Myocyte (in vitro differentiated cells): ENCODE results near the gene TMEM120A. TPM values are rescaled to one million over a fixed set of nuclear protein-coding genes. Genes with fewer than 3 reads are reported as not detected.
A peak's percentile ranks its signal among the peaks of the same experiment; 100 is the strongest.

Experiments
- DNase-seq: peaks from one replicate; pipeline ENCODE4 v3.0.0-alpha.2; 2012; ENCODE audit warnings: low read depth
- total RNA-seq: library from RNA; depleted of rRNA; stranded (reverse); fragments of >200 nt; gene quantifications from 2 replicates; pipeline ENCODE4 v1.2.3, GENCODE V29; 2014

The TMEM120A gene
- total RNA-seq, 1 donor from 2014 or later = 115 TPM

DNA sequence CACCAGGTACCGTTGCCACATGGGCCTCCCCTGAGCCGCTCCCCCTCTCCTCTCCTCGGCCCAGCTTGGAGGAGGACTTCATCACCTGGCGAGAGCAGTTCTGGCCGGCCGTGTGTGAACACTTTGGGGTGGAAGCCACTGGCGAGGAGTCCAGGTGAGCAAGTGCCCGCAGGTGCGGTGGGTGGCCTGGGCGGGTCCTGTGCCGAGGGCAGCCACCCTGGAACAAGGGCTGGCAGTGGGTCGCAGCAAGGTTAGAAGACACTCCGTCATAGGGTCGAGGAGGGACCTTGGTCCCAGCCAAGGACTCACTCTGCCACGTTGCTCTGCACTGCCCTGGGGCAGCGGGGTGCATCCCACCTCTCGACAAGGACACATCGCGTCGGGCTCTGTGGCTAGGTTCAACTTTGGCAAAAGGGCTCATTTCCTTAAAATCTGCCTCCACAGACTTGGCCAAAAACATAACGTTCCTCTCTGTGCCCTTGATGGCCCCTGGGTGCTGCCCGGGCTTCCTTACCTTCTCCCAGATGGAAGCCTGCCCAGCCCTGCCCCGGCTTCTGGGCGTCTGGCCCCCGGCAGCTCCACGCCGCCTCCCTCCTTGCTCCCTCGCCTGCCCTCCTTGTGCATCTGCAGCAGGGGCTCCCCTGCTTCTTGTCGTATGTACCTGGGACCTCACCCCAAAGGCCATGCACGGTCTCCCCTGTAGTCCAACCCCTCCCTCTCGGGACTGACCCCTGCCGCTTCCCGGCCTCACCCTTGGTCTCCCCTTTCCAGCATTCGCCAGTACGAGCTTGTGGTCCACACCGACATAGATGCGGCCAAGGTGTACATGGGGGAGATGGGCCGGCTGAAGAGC, 12.7 kb downstream of the TMEM120A start:
- no peak for DNase-seq

DNA sequence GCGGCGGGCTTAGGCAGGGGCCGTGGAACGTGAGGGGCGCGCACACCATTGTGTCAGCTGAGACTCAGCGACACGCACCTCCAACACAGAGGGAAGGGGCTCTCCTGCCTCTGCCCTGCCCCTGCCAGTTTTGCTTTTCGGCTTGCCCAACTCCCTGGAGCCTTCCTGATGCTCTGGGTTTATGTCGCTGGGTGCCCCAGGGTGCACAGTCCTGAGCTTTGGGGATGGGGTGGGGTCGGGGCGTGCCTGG, 13.3 kb downstream of the TMEM120A start:
- DNase-seq = no peak

GRCh38 chr7:75980430-75981202, 13.8 kb downstream of the TMEM120A start:
- no peak for DNase-seq

GRCh38 chr7:75979759-75980429, 14.5 kb downstream of the TMEM120A start:
- DNase-seq = no peak

DNA sequence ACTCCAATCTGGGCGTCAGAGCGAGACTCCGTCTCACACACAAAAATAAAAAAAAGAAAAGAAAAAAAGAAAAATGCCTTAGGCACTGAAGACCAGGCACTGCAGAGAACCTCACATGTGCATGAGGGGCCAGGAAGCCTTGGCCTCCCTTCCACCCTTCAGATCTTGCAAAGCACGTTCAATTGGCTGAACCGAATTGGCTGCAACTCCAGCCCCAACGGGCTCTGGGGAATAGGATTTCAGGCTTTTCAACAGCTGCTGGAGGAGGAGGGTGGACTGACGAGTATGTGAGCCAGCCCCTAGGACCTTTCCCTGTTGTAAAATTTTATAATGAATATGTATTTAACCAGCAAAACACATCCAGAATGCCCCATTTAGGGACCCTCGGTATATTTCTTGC, 16.7 kb downstream of the TMEM120A start:
- peak; percentile 97 for DNase-seq

GRCh38 chr7:75971961-75972763, 22.2 kb downstream of the TMEM120A start:
- DNase-seq = peak; percentile 69

DNA sequence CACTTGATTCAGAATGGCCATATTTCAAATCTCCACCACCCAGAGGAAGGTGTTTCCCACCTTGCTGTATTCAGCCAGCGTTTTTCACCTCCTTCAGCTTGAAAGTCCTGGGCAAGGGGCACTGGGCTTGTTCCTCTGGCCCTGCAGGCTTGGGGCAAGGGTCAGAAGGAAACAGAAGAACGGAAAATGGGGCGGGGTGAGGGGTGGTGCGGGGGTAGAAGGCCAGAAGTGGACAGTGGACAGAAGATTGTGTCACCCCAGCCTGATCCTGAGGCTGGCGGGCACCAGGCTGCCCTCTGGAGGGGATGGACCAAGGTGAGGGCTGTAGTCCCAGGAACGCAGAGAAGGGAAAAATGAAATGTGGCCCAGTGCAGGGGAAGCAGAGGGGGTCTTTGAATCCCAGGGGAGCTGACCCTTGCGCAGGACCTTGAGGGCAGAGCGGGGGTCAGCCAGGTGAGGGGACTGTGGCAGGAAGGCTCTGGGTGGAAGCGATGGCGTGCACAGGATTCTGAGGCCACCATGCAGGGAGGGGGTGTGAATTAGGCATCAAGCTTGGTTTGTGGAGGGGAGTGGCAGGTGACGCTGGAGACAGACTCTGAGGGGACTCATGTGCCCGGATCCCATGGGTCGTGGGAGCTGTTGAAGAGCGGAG, 23.0 kb downstream of the TMEM120A start:
- no peak for DNase-seq

DNA sequence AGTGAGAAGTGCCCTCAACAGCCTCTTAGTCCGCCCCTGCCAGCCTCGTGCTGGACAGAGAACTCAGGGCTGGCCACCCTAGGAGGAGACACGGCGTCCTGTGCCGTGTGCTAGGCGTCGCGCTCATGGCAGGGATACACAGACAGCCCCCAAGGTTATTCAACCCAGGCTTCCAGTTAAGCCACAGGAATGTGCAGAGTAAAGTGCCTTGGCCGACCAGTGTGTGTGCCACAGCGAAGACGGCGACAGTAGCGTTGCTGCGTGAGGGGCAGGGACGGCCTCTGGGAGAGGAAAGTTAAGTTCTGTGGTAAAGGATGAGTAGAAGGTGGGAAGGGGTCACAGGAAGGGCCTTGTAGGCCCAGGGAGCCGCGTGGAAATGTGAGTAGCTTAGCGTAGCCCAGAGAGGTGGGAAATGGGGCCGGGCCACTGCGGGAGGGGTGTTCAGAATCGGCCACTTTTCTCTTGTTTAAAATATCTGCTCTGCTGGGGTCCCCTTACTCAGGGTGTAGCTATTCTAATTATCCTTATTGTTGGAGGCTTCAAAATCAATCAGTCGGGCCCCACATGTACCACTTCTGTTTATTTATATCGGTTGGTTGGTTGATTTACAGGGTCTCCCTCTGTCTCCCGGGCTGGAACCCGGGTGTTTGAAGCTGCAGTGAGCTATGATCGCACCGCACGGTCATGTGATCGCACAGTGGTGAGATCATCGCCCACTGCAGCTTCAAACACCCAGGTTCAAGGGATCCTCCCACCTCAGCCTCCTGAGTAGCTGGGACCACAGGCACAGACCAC, 24.5 kb downstream of the TMEM120A start:
- DNase-seq = no peak

- DNase-seq = peak; percentile 59
Measured at GRCh38 chr7:75969182-75969581, 25.2 kb downstream of the TMEM120A start.

- DNase-seq = no peak
Measured at GRCh38 chr7:75968561-75969001, 25.8 kb downstream of the TMEM120A start.

DNA sequence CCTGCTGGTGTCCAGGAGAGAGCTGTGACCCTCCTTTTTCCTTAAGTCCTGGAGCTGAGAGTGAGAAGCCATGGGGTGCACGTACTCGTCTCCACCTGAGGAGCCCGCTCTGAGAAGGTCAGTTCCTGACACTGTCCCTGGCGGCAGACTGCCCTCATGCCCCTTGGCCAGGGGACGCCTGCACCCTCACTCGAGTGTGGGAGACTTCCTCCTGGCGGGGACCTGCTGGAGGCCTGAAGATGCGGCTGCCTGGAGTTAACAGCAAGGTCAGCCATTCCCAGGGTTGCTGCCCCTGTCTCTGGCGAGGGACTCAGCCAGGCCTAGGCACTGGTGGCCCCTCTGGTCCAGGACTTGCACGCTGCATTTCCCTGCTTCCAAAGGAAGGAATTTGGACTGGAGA, 26.4 kb downstream of the TMEM120A start:
- DNase-seq = no peak

GRCh38 chr7:75967487-75967997, 26.9 kb downstream of the TMEM120A start:
- no peak for DNase-seq

DNA sequence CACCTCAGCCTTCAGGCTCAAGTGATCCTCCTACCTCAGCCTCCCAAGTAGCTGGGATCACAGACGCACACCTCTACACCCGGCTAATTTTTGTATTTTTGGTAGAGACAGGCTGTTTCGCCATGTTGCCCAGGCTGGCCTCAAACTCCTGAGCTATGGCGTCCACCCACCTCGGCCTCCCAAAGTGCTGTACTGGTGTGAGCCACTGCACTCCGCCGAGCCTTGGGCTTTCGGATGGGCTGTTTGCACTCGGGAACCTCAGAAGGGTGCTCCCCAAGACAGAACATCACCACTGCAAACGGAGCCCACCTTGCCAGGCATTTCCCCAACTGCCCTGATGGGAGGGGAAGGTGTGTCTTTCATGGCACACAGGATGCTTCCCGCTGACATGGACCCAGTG, 27.3 kb downstream of the TMEM120A start:
- DNase-seq = no peak

DNA sequence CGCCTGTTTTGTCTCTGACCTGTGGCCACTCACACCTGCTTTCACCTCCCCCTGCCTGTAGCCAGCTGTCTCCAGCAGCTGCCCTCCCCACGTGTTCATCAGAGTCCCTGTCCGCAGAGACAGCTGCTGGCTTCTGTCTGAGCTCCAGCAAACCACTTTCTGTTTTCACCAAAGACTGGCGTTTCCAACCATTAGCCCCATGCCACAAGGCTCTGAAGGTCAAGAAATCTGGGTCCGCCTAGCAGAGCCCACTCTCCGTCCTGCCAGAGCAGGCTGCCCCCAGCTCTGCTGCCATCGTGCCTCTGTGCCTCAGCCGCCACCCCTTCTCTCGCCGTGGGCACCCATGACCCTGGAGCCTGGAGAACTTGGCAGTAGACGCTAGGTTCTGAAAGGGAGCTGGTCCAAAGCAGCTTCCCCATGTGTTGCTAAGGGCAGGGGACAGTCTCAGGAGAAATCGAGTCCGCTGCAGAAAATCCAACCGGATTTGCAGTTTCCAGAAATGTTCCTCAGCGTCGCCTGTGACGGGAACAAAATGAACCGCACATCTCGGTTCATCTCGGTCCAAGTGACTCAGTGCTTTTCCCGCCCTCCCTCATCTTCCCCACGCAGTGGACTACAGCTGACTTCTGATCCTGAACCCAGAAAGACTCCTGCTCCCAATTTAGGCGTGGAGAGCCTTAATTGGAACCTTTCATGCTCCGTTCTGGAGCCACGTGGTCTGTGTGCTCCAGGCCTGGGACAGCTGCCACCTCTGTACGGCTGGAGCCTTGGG, 28.0 kb downstream of the TMEM120A start:
- DNase-seq = peak; percentile 99

DNA sequence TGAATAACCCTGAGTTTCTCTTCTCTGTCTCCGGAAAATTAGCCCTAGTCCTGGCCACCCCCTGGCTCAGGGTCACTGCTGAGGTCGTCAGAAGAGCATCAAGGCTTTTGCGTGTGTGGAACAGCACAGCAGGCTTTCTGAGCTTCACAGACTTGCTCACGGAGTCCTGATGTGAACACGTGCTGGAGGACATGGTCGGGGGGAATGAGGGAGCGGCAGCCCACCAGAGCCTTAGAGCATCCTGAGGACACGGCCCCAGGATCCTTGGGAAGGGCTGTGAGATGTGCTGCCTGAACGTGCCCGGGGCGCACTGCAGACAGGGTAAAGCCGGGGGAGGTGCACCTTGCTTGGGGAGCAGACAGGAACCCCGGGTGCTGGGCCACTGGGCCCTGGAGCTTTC, 28.8 kb downstream of the TMEM120A start:
- no peak for DNase-seq

DNA sequence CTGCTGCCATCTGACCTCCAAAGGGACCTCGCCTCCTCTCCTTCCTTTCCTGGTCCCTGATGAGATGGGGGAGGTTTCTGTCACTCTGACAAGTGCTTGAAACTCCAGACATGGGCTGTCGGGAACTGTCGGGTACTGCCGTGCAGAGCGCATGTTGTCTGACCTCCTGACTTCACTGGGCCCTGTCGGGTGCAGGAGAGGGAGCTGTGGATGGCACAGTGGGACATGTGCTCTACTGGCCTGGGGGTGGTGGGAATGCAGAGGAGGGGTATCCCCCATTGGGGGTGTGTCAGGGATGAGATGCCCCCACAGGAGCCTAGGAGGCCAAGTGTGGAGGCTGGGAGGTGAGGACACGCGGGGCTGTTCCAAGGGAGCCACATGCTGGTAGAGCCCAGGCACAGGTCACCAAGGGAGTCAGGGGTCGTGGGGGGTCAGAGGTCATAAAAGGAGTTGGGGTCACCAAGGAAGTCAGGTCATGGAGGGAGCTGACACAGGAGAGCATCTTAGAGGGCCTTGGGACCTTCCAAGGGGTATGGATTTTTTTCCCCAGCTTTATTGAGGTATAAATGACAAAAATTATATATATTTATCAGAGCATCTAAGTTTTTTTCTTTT, 30.9 kb downstream of the TMEM120A start:
- DNase-seq = no peak

- peak; percentile 87 for DNase-seq
Measured at GRCh38 chr7:75962607-75963380, 31.6 kb downstream of the TMEM120A start.

DNA sequence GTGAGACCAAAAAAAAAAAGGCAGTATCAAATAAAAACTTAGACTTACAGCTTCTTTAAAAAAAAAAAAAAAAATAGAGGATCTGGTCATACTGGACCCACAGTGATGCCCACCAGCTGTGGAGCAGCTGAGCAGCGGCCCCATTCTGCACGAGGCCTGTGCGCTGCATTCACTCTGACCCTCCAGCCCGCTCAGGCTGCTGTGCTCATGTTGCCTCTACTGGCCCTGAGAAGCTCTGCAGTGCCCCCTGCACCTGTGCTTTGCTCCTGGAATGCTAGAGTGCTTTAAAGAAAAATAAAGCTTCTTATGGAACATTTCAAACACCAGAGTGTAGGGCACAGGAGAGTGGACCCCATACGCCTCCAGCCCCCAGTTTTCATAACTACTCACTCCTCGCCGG, 33.2 kb downstream of the TMEM120A start:
- no peak for DNase-seq
